ENCODE results near the gene CTDSPL2.

DNA sequence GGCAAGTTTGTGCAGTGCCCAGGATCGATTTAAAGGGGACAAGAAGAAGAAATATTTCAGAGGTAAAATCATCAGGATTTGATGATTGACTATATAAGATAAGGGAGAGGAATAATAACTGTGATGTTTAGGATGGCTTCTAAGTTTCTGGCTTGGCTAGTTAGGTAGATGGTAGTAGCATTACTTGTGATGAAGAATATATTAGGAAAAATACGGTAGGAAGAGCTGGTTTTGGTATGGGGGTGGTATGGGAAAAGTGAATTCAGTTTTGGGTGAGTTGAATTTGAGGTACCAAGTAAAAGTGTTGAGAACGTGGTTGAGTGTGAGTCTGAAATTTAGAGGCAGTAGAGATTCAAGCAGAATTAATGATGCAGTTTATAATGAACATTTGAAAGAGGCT is 11.0 kb downstream of the CTDSPL2 start:
- TF ChIP-seq EZH2 (IDR thresholded peaks at IDR 0.05; ENCODE audit: borderline replicate concordance, low read depth, low read length, poor library complexity, severe bottlenecking) (no peak), CTCF (conservative IDR thresholded peaks at IDR 0.05; ENCODE audit: low read depth, low read length) (no peak)

Data from A673 (cell line).